Measurements from ENCODE around the gene PEAR1. TPM values are rescaled to one million over a fixed set of nuclear protein-coding genes. Genes with fewer than 3 reads are reported as not detected.
A peak's percentile ranks its signal among the peaks of the same experiment; 100 is the strongest.

The PEAR1 gene
- total RNA-seq, 6 experiments from 2014 or later, result 3.2 to 23.6 (median 20.2) TPM

- Mint-ChIP-seq H3K27ac (no peak overlapping the region), H3K27me3 (ENCODE audit: insufficient read depth) (peaks cover 42% of the 10 kb centered on the region), H3K36me3 (ENCODE audit: low read depth) (no peaks in the 10 kb centered on the region), H3K4me1 (ENCODE audit: low read depth) (peaks cover 12% of the 10 kb centered on the region), H3K9me3 (no peaks in the 10 kb centered on the region), H3K4me3 (no peak overlapping the region)
- no peak for TF ChIP-seq CTCF (IDR thresholded peaks at IDR 0.05)
- DNase-seq, result no peak
Measured at GRCh38 chr1:156857532-156857931, 36.0 kb upstream of the PEAR1 start.

GRCh38 chr1:156858555-156858956 is 35.0 kb upstream of the PEAR1 start:
- peaks cover 12% of the 10 kb centered on the region for H3K4me1 Mint-ChIP-seq (ENCODE audit: low read depth)
- no peak for TF ChIP-seq CTCF (IDR thresholded peaks at IDR 0.05)
- no peak for DNase-seq
- H3K27ac Mint-ChIP-seq, result no peak overlapping the region
- H3K36me3 Mint-ChIP-seq (ENCODE audit: low read depth), result no peaks in the 10 kb centered on the region
- no peaks in the 10 kb centered on the region for H3K9me3 Mint-ChIP-seq
- peaks cover 45% of the 10 kb centered on the region for H3K27me3 Mint-ChIP-seq (ENCODE audit: insufficient read depth)
- H3K4me3 Mint-ChIP-seq, result peak overlapping the region; percentile 60

GRCh38 chr1:156858959-156859522 is 34.5 kb upstream of the PEAR1 start, which contains the start of gene INSRR:
INSRR (minus strand) TSS chr1:156859117; CDS start chr1:156858621, 496 bp downstream.
- no peak for DNase-seq
- Mint-ChIP-seq H3K4me1 (ENCODE audit: low read depth) (peaks cover 12% of the 10 kb centered on the region), H3K9me3 (no peaks in the 10 kb centered on the region), H3K36me3 (ENCODE audit: low read depth) (no peaks in the 10 kb centered on the region), H3K4me3 (peak within 1 kb of the TSS; percentile 69), H3K27me3 (ENCODE audit: insufficient read depth) (peaks cover 47% of the 10 kb centered on the region), H3K27ac (no peak within 1 kb of the TSS)
- no peak for TF ChIP-seq CTCF (IDR thresholded peaks at IDR 0.05)

GRCh38 chr1:156859523-156860112 is 33.9 kb upstream of the PEAR1 start:
- H3K27ac Mint-ChIP-seq, result no peak overlapping the region
- H3K9me3 Mint-ChIP-seq, result no peaks in the 10 kb centered on the region
- DNase-seq, result no peak
- peaks cover 49% of the 10 kb centered on the region for H3K27me3 Mint-ChIP-seq (ENCODE audit: insufficient read depth)
- TF ChIP-seq CTCF (IDR thresholded peaks at IDR 0.05), result no peak
- peak overlapping the region; percentile 69 for H3K4me3 Mint-ChIP-seq
- no peaks in the 10 kb centered on the region for H3K36me3 Mint-ChIP-seq (ENCODE audit: low read depth)
- peaks cover 12% of the 10 kb centered on the region for H3K4me1 Mint-ChIP-seq (ENCODE audit: low read depth)

GRCh38 chr1:156860113-156860627 is 33.3 kb upstream of the PEAR1 start:
- Mint-ChIP-seq H3K36me3 (ENCODE audit: low read depth) (no peaks in the 10 kb centered on the region), H3K9me3 (no peaks in the 10 kb centered on the region), H3K4me1 (ENCODE audit: low read depth) (peaks cover 12% of the 10 kb centered on the region), H3K27ac (no peak overlapping the region), H3K27me3 (ENCODE audit: insufficient read depth) (peaks cover 45% of the 10 kb centered on the region), H3K4me3 (peak overlapping the region; percentile 69)
- DNase-seq, result no peak
- TF ChIP-seq CTCF (IDR thresholded peaks at IDR 0.05), result peak; percentile 89

Measured in HFFc6 (cell line).